IPS-NIHi7 (cell line): ENCODE data around the gene B3GNT8.
"Not testable (repeated sequence)": the region's sequence is repeated elsewhere in the genome, so short reads cannot be mapped to it uniquely, and the experiment has no call there.

Source experiments
- DNase-seq: peaks from one replicate; pipeline ENCODE4 v3.0.0; 2012; ENCODE audit warnings: mixed read lengths; ENCODE audit errors: extremely low spot score

The B3GNT8 gene

GRCh38 chr19:41436674-41436951 lies 9.4 kb upstream of the B3GNT8 start:
- DNase-seq = no peak

DNA sequence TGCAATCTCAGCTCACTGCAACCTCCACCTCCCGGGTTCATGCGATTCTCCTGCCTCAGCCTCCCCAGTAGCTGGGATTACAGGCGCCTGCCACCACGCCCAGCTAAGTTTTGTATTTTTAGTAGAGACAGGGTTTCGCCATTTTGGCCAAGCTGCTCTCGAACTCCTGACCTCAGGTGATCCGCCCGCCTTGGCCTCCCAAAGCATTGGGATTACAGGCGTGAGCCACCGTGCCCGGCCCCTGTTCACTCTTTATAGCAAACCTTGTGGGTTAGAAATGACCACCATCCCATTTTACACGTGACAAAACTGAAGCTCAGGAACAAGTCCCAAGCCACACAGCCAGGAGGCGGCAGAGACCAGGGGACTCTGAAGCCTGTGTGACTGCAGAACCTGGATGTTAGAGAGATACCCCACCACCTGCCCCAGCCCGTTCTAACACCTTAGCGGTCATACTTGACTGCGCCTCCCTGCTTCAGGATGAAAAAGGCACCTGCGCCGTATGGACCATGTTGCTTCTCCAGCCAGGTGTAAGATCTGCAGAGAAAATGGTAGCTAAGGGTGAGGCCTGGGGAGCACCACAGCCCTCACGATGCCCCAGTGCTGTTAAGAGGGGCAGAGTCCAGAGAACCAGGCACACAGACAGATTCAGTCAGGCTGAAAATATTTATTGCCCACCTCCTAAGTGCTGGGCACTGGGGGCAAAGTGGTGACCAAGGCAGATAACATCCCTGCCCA lies 8.9 kb upstream of the B3GNT8 start:
- no peak for DNase-seq

GRCh38 chr19:41435376-41435775 lies 8.2 kb upstream of the B3GNT8 start:
- not testable (repeated sequence) for DNase-seq

DNA sequence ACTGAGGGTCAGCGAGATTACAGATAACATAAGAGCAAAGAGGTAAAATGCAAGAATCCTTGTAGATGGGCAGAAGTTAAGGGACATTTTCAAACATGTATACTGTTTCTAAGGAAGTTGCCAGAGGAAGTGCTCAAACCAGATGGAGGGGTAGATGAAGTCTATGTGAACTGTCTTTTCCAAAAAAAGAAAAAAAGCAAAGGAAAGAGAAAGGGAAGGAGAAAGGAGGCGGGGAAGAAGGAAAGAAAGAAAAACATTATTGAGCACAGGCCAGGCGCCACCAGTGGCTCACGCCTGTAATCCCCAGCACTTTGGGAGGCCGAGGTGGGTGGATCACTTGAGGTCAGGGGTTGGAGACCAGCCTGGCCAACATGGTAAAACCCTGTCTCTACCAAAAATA lies 7.3 kb upstream of the B3GNT8 start:
- DNase-seq = no peak

- DNase-seq = no peak
Observed at GRCh38 chr19:41433171-41433570, 6.0 kb upstream of the B3GNT8 start.

GRCh38 chr19:41431426-41432386 lies 4.5 kb upstream of the B3GNT8 start:
- no peak for DNase-seq

GRCh38 chr19:41430922-41431321 lies 3.7 kb upstream of the B3GNT8 start:
- DNase-seq = no peak

DNA sequence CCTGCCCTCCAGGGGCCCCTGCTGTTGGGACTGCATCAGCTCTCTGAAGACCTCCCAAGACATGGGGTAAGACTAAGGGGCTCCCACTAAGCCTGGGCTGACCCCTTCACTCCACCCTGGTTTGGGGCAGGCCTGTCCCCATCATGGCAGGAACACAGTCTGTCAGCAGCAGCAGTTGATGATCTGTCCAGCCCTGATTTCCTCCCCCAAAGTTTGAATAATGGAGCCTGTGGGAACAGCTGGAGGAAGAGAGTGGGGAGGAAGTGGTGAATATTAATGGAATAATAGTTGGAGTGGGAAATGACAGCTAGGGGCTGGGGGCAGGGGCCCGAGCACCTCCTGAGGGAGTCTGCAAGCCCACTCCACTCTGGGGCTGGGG lies 1.3 kb upstream of the B3GNT8 start:
- DNase-seq = no peak

- peak; percentile 32 for DNase-seq
Observed at GRCh38 chr19:41427647-41428480, 690 bp upstream of the B3GNT8 start.

GRCh38 chr19:41426116-41426841 lies 895 bp downstream of the B3GNT8 start:
- no peak for DNase-seq

GRCh38 chr19:41425174-41426115 lies 1.7 kb downstream of the B3GNT8 start:
- no peak for DNase-seq

- no peak for DNase-seq
Observed at GRCh38 chr19:41424335-41425173, 2.6 kb downstream of the B3GNT8 start.

DNA sequence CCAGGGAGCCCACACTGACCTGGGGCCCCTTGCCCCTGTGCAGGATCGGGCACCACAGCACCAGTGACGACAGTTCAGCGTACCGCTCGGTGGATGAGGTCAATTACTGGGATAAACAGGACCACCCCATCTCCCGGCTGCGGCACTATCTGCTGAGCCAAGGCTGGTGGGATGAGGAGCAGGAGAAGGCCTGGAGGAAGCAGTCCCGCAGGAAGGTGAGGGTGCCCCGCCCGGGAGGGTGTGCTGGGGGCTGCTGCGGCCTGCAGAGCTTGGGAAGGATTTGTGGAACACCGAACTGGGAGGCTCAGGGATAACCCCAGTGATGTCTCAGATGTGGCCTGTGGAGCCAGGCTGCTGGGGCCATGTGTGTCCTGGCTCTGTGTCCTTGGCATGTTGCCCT lies 4.2 kb downstream of the B3GNT8 start:
- no peak for DNase-seq

- DNase-seq = no peak
Observed at GRCh38 chr19:41422456-41422855, 4.7 kb downstream of the B3GNT8 start.

- no peak for DNase-seq
Observed at GRCh38 chr19:41421973-41422372, 5.2 kb downstream of the B3GNT8 start.

DNA sequence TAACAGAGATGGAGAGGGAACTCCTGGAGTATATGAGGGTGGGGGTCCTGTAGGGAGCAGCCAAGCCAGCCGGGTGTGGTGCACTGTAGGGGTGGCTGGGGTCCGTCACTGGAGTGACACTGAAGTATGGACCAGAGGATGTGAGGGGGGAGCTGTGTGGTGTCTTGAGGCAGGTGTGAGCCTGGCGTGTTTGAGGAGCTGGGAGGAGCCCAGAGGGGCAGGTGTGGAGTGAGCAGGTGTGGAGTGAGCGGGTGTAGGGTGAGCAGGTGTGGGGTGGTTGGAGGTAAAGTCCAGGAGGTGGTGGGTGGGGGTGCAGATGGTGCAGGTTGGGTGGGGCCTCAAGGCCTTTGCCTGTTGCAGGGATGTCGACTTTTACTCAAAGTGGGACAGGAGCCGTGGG lies 5.9 kb downstream of the B3GNT8 start:
- DNase-seq = no peak

DNA sequence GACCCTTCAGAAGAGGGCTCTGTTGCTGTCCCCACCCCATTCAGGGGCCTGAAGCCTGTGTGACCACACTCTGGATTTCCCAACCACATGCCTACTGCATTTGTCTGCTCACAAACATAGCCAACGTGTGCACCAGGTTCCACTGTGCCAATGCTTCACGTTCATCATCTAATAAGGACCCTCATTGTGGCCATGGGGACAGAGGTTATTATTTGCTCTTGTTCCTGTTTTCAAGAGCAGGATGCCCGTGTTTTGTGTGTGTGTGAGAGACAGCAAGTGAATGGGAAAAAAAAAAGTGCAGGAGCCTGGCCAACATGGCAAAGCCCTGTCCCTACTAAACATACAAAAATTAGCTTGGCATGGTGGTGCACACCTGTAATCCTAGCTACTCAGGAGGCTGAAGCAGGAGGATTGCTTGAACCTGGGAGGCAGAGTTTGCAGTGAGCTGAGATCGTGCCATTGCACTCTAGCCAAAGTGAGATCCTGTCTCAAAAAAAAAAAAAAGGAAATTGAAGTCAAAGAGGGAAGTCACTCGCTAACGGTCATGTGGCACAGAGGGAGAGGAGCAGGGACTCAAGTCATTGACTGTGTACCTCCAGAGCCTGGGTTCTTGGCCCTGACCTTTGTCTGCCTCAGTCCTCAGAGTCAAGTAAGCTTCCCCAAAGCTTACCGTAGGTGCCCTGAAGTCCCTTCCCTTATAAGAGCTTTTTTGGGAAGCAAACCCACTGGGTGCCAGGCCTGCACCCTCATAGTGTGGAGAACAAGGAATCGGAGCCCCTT lies 6.9 kb downstream of the B3GNT8 start:
- DNase-seq = no peak

DNA sequence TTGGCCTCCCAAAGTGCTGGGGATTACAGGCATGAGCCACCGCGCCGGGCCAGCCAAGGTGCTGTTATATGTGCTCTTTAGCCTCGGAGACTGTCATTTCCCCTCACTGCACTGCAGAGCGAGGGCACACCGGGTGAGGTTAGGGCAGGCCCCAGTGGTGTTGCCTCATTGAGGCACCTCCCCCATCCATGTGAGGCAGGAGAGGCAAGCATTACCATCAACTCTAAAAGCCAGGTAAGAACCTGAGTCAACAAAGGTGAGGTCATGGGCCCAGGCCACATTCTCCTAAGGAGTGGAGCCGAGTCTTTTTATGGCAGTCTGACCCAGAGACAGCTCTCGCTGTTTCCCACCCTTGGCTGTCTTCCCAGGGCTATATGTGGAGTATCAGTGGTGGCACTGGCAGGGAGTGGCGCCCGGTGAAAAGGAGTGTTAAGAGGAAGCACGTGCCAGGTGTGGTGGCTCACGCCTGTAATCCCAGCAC lies 10.9 kb downstream of the B3GNT8 start:
- no peak for DNase-seq

GRCh38 chr19:41415154-41415571 lies 12.0 kb downstream of the B3GNT8 start:
- DNase-seq = no peak
